ENCODE data around the gene SOX6.

The SOX6 gene

DNA sequence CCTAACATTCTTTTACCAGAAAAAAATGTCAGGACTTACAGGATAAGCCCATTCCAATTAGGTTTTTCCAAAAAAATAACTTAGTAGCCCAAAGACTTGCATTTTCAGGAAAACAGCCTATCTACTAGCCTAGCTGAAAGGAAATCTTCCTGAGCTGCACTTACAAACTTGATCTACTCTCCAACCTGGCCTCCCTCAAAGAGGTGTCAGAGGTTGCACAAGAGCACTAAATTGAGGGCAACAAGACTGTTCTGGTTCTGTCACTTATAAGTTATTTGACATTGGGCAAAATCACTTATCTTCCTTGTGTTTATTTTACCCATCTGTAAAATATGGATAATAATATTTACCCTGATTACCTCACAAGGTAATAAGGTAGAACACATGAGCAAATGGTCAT is 7.9 kb upstream of the SOX6 start:
- no peak for DNase-seq (ENCODE audit: low read depth in 2 of 2)

DNA sequence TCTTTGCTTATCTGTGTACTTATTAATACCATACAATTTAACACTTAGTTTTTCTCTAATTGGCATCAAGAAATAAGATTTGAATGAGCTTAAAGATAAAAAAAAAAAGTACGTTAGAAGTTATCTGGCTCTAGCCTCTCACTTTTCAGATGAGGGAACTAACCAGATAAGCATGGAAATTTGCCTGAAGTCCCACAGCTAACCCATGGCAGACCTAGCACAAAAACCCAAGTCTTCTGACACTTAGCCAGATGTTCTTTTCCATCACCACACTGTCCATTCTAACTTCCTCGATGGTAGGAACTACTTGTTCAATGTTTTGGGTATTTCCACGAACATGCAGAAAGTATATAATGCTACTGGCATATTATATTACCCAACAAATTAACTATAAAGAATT is 7.4 kb upstream of the SOX6 start:
- DNase-seq (ENCODE audit: low read depth in 2 of 2): no peak

DNA sequence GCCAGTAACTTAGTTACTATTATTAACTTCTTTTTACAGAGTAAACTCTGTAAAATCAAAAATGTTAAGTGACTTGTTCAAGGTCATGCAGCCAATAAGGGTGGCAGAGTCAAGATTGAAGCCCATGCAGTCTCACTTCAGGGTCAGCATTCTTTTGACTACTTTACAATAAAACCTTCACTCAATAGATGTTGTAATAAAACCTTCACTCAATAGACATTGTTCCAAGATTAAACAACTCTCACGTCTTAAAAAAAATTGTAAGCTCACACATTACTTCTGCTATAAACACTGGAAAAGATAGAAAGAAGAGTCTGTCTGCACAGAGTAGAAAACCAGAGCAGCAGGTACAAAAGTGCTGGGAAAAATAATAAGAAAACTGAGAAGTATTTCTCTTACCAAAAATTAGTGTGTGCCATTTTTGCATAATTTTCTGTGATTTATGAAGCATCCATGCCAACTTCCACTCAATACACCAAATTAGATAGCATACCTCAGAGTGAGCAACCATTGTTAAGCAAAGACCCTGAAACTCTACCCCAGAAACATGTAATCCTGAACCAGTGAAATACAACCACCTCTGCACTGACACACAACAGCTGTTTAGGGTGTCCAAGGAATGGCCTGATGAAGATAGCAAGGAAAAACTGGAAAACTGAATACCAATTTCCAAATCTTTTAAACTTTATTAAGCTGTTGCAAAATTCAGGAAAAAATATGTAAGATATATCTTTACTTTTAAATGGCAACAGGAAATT is 4.9 kb upstream of the SOX6 start:
- no peak for DNase-seq (ENCODE audit: low read depth in 2 of 2)

DNA sequence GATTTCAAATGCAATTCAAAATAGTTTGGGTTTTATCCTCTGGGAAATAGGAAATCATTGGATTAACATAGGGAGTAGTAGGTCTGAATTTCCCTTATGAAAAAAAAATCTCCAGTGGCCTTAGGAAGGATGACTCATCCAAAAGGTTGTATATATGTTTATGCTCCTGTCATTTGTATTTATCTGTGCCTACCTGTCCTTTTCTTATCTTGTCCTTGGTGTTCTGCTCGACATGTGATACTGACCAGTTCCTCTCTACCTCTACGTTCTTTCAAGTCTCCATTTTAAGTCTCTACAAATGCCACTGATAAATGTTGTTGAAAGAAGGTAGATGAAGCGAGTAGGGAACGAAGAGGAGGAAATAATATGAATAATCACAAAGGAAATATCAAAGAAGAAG is 3.0 kb upstream of the SOX6 start:
- no peak for DNase-seq (ENCODE audit: low read depth in 2 of 2)

DNA sequence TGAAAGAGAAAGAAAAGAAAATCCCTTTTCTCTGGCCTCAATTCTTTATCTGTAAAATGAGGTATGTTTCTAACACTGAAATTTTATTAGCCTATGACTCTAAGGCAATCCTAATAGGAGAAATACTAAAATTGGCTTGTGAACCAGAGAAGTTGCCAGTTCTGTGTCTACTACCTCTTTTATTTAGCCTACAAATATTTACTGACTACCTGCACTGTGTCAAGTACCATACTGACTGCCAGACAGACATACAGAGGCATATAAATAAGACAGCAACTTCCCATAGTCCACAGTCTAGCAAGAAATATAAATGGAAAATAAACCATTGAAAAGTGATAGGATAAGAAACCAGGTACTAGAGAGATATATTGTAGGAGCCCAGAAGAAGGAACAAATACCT is 2.4 kb upstream of the SOX6 start:
- no peak for DNase-seq (ENCODE audit: low read depth in 2 of 2)

DNA sequence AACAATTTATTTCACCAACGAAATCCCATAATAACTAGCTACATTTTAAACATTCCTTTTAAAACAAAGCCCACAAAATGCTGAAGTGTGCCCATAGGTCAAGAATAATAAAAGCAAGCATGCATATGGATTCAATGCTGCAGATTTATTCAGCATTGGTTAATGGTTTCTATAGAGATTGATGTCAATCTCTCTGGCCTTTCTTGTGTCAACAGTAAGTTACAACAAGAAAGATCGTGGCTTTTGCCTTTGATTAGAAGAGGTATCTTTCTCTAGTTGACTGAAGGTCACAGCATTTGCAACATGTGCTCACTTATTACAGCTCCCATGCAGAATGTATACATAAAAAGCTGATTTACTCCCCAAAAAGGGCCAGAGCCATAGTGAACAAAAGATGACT is 1.4 kb upstream of the SOX6 start:
- DNase-seq (ENCODE audit: low read depth in 2 of 2): no peak

DNA sequence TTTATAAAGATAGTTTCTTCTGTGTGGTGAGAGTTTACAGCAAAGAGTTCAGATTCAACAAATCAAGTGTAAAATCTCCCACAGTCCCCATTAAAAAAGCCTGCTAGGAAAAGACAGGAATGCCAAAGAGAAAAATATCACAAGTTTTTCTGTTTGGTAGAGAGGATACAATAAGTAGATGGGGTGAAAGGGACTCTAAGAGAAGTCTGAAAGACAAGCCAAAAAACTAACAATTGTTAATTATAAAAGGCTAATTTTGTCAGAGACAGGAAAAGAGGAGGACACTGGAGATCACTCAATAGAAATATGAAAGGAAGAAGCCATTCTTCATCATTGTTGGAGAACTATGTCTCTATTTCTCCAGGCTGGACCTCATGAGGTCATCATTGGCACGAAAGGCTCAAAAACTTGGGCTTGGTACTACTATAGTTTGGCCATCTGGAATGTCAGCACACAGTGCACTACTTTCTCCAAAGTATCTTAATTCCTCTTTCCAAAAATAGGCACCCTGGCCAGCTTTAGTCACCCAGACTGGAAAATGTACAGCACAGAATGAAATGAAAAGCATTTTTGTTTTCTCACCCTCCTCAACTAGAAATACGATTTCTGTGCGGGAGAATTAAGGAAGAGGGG is 531 bp upstream of the SOX6 start:
- no peak for DNase-seq (ENCODE audit: low read depth in 2 of 2)

DNA sequence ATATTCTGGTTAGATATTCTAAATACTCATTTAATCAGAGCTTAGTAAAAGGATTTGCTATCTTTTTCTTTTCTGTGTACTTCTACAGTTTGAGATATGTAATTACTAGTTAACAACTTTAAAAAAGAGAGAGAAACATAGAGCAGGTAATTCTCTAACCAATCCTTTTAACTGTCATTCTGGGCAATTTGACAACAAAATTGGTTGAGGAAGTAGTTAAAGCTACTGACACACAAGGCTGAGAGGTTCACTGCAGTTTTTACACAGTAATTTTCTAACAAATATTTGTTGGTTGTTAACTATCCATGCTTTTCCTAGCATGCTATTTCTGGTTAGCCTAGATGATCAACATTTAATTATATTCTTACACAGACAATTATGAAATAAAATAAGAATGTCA is 3.6 kb downstream of the SOX6 start:
- DNase-seq (ENCODE audit: low read depth in 2 of 2): no peak

DNA sequence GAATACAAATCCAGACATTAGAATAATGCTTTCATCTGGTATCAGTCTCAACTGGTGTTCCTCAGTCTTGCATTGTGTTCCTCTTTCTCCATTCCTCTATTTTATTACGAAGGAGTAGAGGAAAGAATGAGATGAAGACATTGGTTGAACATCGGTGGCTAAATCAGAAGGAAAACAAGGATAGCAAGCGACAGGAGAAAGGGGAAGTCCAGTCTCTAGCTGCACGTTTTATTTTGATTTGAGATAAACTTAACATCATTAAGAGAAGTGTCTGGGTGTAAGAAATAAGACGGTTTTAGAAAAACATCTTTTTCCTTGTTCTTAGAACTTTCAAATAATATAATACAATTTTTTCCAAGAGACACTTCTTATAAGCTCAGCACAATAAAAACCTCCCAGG is 6.2 kb downstream of the SOX6 start:
- DNase-seq (ENCODE audit: low read depth in 2 of 2): no peak

DNA sequence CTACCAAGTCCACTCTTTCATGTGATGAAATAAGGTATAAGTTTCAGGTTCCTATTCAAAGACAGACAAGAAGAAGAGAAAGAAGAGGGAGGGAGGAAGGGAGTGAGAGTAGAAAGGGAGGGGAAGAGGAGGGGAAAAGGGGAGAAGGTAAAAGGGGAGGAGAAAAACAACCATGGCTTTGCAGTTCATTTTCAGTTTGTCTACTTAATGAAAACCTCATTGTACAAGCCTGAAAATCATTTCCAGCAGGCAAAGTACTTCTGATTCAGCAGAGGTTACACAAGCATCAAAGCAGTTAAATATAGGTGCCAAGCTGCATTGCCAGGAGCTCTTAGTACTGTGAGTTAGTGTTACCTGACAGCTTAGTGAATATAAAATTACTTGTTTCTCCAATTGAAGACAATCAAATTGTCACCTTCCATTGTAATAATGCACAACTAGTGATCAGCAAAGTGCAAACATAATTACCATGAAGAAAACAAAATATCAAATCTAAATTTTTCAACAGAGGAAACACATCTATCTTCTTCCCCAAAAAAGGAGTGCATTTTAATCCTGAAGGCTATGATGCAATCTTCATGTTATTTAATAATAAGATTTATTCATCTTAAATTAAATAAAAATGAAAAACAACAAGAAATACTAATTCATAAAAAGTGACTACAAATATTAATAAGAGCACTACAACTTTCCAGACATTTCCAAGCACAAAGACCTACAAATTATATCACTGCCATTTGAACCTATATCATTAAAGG is 8.2 kb downstream of the SOX6 start:
- DNase-seq (ENCODE audit: low read depth in 2 of 2): no peak

DNA sequence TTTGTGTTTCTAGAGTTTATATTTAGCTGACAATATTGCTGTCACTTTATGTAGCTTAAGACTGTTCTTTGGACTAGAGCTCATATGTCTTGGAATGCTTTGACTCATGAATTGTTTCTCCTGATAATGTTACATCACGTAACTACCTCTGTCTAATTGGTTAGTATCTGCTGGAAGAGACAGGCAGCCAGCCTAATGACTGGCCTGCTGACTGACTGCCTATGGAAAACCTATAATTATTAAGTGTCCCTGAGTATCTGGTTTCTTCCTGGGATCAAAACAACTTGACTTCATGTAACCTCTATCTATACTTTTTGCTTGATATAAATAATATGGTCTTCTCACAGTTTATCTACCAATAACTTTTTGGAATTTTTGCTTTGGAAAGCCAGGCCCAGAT is 9.4 kb downstream of the SOX6 start:
- DNase-seq (ENCODE audit: low read depth in 2 of 2): no peak

DNA sequence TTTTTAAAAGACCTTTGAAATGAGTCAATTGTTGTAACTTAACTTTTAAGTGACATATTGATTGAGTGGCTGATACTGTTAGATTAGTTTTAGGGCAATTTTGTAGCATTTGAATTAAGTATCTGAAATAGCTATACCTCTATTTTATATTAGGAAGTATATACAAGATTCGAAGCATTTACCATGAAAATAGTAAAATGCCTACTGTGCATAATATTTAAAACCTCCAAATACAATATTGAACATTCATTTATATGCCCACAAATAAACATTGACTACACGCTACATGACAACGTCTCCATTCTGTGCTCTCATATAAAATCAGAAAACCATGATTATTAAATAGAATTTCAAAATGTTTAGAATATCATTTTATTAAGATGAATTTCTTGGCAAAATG is 14.5 kb downstream of the SOX6 start:
- no peak for DNase-seq (ENCODE audit: low read depth in 2 of 2)

DNA sequence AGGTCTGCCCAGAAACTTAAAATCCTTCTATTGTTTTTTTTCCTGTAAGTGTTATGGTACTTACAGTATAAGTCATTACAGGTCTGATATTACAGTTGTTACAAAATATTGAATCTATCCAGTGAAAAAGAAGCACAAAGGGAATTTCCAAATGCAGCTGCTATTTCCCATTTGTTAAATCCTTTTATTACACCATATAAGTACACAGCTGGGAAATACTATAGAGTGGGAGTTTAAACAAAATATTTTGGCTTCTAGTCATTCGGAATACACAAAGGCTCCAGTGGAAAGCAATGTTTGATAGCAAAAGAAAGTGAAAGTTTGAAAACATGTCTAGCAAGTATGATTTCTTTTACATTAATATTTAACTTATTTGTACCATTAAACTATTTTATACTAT is 18.0 kb downstream of the SOX6 start:
- DNase-seq (ENCODE audit: low read depth in 2 of 2): no peak

DNA sequence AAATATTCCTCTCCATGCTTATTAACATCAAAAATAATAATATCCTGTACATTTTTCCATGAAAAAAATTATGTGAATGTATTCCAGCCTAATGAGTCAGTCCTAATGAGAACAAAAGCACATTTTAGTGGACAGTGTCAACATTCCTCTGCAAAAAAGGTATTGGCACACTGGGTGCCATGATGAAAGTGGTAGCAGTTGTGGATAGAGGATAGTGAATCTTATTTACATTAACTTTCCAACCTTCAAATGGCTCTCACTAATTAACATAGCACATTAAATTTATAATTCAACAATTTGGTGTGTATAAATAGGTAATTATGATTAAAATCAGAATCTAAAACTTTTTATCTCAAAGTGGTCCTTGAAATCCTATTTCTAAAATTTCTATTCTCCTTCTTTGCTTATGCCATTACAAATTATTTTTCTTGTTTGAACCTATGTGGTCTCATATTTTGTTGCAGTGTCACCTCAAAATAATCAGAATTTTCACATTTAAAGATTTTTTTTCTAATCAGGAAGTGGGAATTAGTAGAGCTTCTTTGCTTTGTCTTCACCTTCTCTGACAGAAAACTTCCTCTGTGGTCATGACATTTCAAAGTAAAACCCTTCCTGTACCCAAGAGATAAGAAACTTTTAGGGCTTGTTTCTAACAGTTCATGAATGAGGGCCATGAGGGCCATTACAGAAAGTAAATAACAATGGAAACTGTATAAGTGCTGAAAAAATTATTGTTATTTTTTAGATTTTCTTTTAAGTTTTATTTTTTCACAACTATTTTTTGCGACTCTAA is 18.7 kb downstream of the SOX6 start:
- DNase-seq (ENCODE audit: low read depth in 2 of 2): no peak

DNA sequence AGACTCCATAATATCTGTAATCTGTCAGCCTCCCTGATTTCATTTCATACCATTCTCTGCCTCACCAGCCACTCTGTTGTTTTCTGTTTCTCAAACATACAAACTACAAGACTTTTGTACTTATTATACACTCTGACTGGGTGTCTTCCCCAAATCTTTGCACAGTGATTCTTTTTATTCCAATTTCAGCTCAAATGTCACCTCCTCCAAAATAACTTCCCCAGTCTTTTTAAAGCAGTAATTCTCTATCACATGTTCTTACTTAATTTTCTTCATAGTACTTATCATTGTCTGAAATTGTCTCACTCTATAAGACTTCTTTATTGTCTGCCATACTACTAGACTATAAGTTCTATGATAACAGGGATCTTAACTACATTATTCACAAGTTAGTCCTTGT is 19.6 kb downstream of the SOX6 start:
- no peak for DNase-seq (ENCODE audit: low read depth in 2 of 2)

DNA sequence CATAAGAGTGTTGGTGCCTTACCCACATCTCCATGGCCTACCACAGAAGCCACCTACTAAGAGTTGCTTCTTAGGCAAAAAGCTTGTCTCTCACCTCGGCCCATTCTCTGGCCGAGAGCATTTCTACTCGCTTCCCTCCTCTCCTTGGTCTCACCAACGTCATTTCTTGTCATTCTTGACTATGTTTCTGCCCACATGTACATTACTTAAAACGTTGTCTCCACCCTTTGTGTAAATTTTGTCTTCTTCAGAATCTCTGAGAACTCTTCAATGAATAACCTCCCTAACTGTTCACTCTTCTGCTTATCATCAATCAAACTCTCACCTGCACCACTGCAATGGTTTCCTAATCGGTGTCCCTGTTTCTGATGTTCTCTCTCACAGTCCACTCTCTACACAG is 20.1 kb downstream of the SOX6 start:
- no peak for DNase-seq (ENCODE audit: low read depth in 2 of 2)

DNA sequence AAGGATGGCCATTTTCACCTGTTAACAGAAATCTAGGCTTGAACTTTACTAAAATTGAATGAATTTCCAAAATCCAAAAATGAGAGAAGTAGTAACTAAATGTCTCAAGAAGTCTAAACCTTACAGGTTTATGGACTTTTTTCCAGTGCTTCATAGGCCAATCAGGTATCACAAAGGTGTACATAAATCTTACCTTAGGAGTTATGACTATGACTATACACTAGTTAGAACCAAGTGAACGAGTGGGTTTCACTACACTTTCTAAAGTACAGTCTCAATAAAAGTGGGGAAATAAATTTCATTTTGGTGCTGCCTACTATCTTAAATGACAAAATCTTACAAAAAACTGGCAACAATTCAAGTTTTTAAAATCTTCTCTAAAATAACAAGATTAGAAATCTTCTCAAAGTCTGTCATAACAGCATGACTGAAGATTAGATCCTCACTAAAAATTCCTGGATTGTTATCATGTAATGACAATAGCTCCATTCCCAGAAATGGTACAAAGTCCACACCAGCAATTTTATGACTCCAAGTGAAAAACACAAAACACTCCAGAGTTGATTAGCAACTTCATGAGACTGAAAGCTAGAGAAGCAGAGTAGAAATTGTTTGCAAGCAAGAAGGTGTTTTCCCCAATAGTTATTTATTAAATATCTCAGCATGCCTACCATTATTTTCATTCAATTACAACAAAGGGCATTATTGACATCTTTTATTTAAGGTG is 20.9 kb downstream of the SOX6 start:
- no peak for DNase-seq (ENCODE audit: low read depth in 2 of 2)

DNA sequence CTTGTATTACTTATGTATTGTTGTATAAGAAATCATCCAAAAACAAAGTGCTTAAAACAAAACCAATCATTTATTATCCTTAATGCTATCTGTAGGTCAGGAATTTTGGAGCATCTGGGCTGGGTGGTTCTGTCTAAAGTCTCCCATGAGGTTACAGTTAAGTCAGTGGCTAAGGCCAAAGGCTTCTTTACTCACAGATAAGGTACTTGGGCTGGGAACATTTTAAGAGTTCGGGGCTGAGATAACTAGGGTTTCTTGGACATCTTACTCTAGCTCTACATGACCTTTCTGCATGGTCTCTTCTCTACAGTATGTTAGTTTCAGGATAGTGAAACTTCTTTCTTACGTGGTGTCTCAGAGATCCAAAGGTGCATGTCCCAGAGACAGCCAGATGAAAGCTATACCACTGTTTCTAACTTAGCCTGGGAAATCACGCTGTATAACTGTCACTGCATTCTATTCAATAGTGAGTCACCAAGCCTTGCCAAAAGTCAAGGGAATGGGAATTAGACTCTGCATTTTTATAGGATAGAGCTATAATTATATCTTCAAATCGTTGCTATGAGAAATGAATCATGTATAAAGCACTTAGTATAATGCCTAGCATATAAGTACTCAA is 29.6 kb downstream of the SOX6 start:
- no peak for DNase-seq (ENCODE audit: low read depth in 2 of 2)

DNA sequence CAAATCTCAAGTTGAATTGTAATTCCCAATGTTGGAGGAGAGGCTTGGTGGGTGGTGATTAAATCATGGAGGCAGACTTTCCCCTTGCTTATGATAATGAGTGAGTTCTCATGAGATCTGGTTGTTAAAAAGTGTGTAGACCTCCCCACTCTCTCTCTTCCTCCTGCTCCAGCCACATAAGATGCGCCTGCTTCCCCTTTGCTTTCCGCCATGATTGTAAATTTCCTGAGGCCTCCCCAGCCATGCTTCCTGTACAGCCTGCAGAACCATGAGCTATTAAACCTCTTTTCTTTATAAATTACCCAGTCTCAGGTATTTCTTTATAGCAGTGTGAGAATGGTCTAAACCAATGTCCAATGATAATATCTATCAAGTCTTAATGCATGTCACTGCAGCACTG is 34.2 kb downstream of the SOX6 start:
- no peak for DNase-seq (ENCODE audit: low read depth in 2 of 2)

DNA sequence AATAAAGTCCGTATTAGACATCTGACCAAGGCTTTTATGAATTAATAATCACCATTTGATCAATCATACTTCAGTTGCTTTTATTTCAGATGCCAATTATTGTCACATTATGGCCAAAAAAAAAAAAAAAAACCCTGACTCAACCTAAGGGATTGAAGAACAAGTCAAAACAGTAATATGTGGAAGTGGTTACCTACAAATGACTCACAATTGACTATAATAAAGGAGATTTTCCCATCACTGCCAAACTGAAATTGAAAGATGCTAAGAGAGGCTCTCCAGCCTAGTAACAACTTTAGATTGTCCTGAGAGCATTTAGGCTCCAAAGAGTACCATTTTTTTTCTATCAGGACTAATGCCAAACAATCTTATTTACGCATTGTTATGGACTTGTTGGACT is 35.2 kb downstream of the SOX6 start:
- DNase-seq (ENCODE audit: low read depth in 2 of 2): no peak

DNA sequence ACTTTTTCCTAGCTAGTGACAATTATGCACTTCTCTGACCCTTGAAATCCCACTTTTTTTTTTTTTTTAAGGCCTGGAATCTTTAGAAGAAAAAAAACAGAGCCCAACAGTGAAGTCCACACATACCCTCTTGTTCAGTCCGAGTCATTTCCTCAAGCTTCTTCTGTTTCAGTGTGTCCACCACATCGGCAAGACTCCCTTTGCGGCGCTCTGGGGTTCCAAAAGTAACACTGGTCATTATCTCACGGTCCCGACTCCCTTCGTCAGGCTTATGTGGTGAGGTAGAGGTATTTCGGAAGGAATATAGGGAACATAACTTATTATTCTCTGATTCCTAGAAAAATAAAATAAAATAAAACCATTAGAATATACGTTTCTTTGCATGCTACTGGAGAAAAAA is 38.0 kb downstream of the SOX6 start:
- DNase-seq (ENCODE audit: low read depth in 2 of 2): no peak
